Transverse colon (tissue), 4 donors: ENCODE measurements around the gene PPM1N.

ENCODE experiments used
- CTCF ChIP-seq, 5 experiments: fragments of 200-600 bp in 3 of 5; fragments of 450-650 bp in 2 of 5; sonication (generic) in 3 of 5; IDR thresholded peaks; 1 replicate in 2 of 5; 2 replicates in 3 of 5; pipeline ENCODE4 v1.5.1; 2016 to 2017; ENCODE audit warnings: antibody characterized with exemption in 5 of 5, inconsistent platforms in 3 of 5, mild to moderate bottlenecking in 2 of 5, moderate library complexity in 1 of 5
- EP300 ChIP-seq: sonication (generic); formaldehyde crosslinking; IDR thresholded peaks from one replicate; pipeline ENCODE4 v1.6.1; 2017; ENCODE audit warnings: antibody characterized with exemption, low read depth
- POLR2A ChIP-seq: fragments of 450-650 bp; IDR thresholded peaks from one replicate; pipeline ENCODE4 v1.6.1; 2016; ENCODE audit warnings: antibody characterized with exemption, mild to moderate bottlenecking, moderate library complexity
- POLR2AphosphoS5 ChIP-seq, 3 donors: sonication (generic); formaldehyde crosslinking; IDR thresholded peaks; one replicate each; pipeline ENCODE4 v1.6.1; 2016; ENCODE audit warnings: antibody characterized with exemption in 3 of 3

- TF ChIP-seq EP300 (no peak), CTCF (IDR thresholded peaks at IDR 0.05) (no peak), POLR2A (no peak), POLR2AphosphoS5 (IDR thresholded peaks at IDR 0.05) (no peak)
Measured at GRCh38 chr19:45489216-45489855, 8.9 kb upstream of the PPM1N start.
